Measurements from ENCODE around the gene PCAT7.
"Not testable (repeated sequence)": the region's sequence is repeated elsewhere in the genome, so short reads cannot be mapped to it uniquely, and the experiment has no call there.

PCAT7 gene

DNA sequence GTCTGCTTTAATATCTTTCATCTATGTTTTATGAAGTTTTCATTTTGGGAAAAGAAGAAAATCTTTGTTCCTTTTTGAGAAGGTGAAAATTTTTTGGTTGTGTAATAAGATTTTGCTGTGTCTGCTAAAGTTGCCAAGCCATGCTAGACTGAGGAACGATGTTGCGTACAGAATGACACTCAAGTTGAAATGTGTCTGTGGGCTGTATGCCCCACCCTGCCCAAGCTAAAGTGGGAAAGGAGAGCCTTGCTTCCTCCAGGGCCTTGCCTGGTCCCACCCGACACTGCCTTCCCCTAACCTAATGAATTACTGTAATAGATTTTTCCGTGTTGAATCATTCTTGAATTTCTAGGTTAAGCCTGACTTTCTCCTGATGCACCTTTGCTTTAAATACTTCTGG, 2.5 kb downstream of the PCAT7 start:
- Histone ChIP-seq H3K9me3 (ENCODE audit: control insufficient read depth, low read length) (no peaks in the 10 kb centered on the region), H3K4me3 (ENCODE audit: insufficient read depth, low read depth, low read length) (no peak overlapping the region), H3K4me1 (ENCODE audit: control insufficient read depth, insufficient read depth, low read length) (no peaks in the 10 kb centered on the region), H3K36me3 (ENCODE audit: control insufficient read depth, insufficient read depth, low read length) (no peaks in the 10 kb centered on the region), H3K27ac (ENCODE audit: insufficient read depth, low read depth, low read length, poor library complexity, severe bottlenecking) (no peak overlapping the region), H3K27me3 (ENCODE audit: control insufficient read depth, insufficient read depth, low read length, poor library complexity, severe bottlenecking) (no peaks in the 10 kb centered on the region)
- 92 to 95% methylated on average over 4 of the region's 4 CpGs for WGBS, 2 experiments

GRCh38 chr9:94560237-94560636, 5.4 kb downstream of the PCAT7 start:
- Histone ChIP-seq H3K4me3 (ENCODE audit: insufficient read depth, low read depth, low read length) (no peak overlapping the region), H3K27ac (ENCODE audit: insufficient read depth, low read depth, low read length, poor library complexity, severe bottlenecking) (no peak overlapping the region), H3K27me3 (ENCODE audit: control insufficient read depth, insufficient read depth, low read length, poor library complexity, severe bottlenecking) (no peaks in the 10 kb centered on the region), H3K36me3 (ENCODE audit: control insufficient read depth, insufficient read depth, low read length) (no peaks in the 10 kb centered on the region), H3K4me1 (ENCODE audit: control insufficient read depth, insufficient read depth, low read length) (no peaks in the 10 kb centered on the region), H3K9me3 (ENCODE audit: control insufficient read depth, low read length) (no peaks in the 10 kb centered on the region)
- WGBS, 2 experiments = 92 to 97% methylated on average over 5 of the region's 6 CpGs

- Histone ChIP-seq H3K4me3 (ENCODE audit: insufficient read depth, low read depth, low read length) (no peak overlapping the region), H3K27ac (ENCODE audit: insufficient read depth, low read depth, low read length, poor library complexity, severe bottlenecking) (no peak overlapping the region), H3K27me3 (ENCODE audit: control insufficient read depth, insufficient read depth, low read length, poor library complexity, severe bottlenecking) (no peaks in the 10 kb centered on the region), H3K4me1 (ENCODE audit: control insufficient read depth, insufficient read depth, low read length) (no peaks in the 10 kb centered on the region), H3K9me3 (ENCODE audit: control insufficient read depth, low read length) (no peaks in the 10 kb centered on the region), H3K36me3 (ENCODE audit: control insufficient read depth, insufficient read depth, low read length) (no peaks in the 10 kb centered on the region)
- WGBS, 2 experiments = 90 to 100% methylated on average over 2 of the region's 2 CpGs
Measured at GRCh38 chr9:94563548-94563947, 8.7 kb downstream of the PCAT7 start.

GRCh38 chr9:94564279-94564678, 9.4 kb downstream of the PCAT7 start:
- not testable (repeated sequence) for H3K27ac ChIP-seq (ENCODE audit: insufficient read depth, low read depth, low read length, poor library complexity, severe bottlenecking); H3K27me3 ChIP-seq (ENCODE audit: control insufficient read depth, insufficient read depth, low read length, poor library complexity, severe bottlenecking); H3K36me3 ChIP-seq (ENCODE audit: control insufficient read depth, insufficient read depth, low read length); H3K4me3 ChIP-seq (ENCODE audit: insufficient read depth, low read depth, low read length); H3K9me3 ChIP-seq (ENCODE audit: control insufficient read depth, low read length); H3K4me1 ChIP-seq (ENCODE audit: control insufficient read depth, insufficient read depth, low read length)
- 64 to 68% methylated on average over 3 of the region's 3 CpGs for WGBS, 2 experiments

GRCh38 chr9:94566550-94566949, 11.7 kb downstream of the PCAT7 start:
- Histone ChIP-seq H3K27me3 (ENCODE audit: control insufficient read depth, insufficient read depth, low read length, poor library complexity, severe bottlenecking) (no peaks in the 10 kb centered on the region), H3K9me3 (ENCODE audit: control insufficient read depth, low read length) (no peaks in the 10 kb centered on the region), H3K4me1 (ENCODE audit: control insufficient read depth, insufficient read depth, low read length) (no peaks in the 10 kb centered on the region), H3K36me3 (ENCODE audit: control insufficient read depth, insufficient read depth, low read length) (no peaks in the 10 kb centered on the region), H3K4me3 (ENCODE audit: insufficient read depth, low read depth, low read length) (no peak overlapping the region), H3K27ac (ENCODE audit: insufficient read depth, low read depth, low read length, poor library complexity, severe bottlenecking) (no peak overlapping the region)

GRCh38 chr9:94567271-94567670, 12.4 kb downstream of the PCAT7 start:
- 96 to 100% methylated on average over 1 to 2 of the region's 2 CpGs for WGBS, 2 experiments
- no peak overlapping the region for H3K4me3 ChIP-seq (ENCODE audit: insufficient read depth, low read depth, low read length)
- H3K36me3 ChIP-seq (ENCODE audit: control insufficient read depth, insufficient read depth, low read length) = no peaks in the 10 kb centered on the region
- no peaks in the 10 kb centered on the region for H3K9me3 ChIP-seq (ENCODE audit: control insufficient read depth, low read length)
- H3K27me3 ChIP-seq (ENCODE audit: control insufficient read depth, insufficient read depth, low read length, poor library complexity, severe bottlenecking) = no peaks in the 10 kb centered on the region
- H3K27ac ChIP-seq (ENCODE audit: insufficient read depth, low read depth, low read length, poor library complexity, severe bottlenecking) = no peak overlapping the region
- no peaks in the 10 kb centered on the region for H3K4me1 ChIP-seq (ENCODE audit: control insufficient read depth, insufficient read depth, low read length)

GRCh38 chr9:94568250-94568889, 13.5 kb downstream of the PCAT7 start:
- H3K36me3 ChIP-seq (ENCODE audit: control insufficient read depth, insufficient read depth, low read length) = no peaks in the 10 kb centered on the region
- no peaks in the 10 kb centered on the region for H3K9me3 ChIP-seq (ENCODE audit: control insufficient read depth, low read length)
- H3K4me1 ChIP-seq (ENCODE audit: control insufficient read depth, insufficient read depth, low read length) = no peaks in the 10 kb centered on the region
- 95 to 96% methylated on average over 3 of the region's 3 CpGs for WGBS, 2 experiments
- no peak overlapping the region for H3K4me3 ChIP-seq (ENCODE audit: insufficient read depth, low read depth, low read length)
- no peaks in the 10 kb centered on the region for H3K27me3 ChIP-seq (ENCODE audit: control insufficient read depth, insufficient read depth, low read length, poor library complexity, severe bottlenecking)
- H3K27ac ChIP-seq (ENCODE audit: insufficient read depth, low read depth, low read length, poor library complexity, severe bottlenecking) = no peak overlapping the region

- Histone ChIP-seq H3K27me3 (ENCODE audit: control insufficient read depth, insufficient read depth, low read length, poor library complexity, severe bottlenecking) (no peaks in the 10 kb centered on the region), H3K27ac (ENCODE audit: insufficient read depth, low read depth, low read length, poor library complexity, severe bottlenecking) (no peak overlapping the region), H3K4me3 (ENCODE audit: insufficient read depth, low read depth, low read length) (no peak overlapping the region), H3K9me3 (ENCODE audit: control insufficient read depth, low read length) (no peaks in the 10 kb centered on the region), H3K36me3 (ENCODE audit: control insufficient read depth, insufficient read depth, low read length) (no peaks in the 10 kb centered on the region), H3K4me1 (ENCODE audit: control insufficient read depth, insufficient read depth, low read length) (no peaks in the 10 kb centered on the region)
- 89 to 90% methylated on average over 17 of the region's 17 CpGs for WGBS, 2 experiments
Measured at GRCh38 chr9:94568972-94569712, 14.3 kb downstream of the PCAT7 start.

- WGBS, 2 experiments = 93 to 94% methylated on average over 2 of the region's 2 CpGs
- Histone ChIP-seq H3K36me3 (ENCODE audit: control insufficient read depth, insufficient read depth, low read length) (no peaks in the 10 kb centered on the region), H3K9me3 (ENCODE audit: control insufficient read depth, low read length) (no peaks in the 10 kb centered on the region), H3K27ac (ENCODE audit: insufficient read depth, low read depth, low read length, poor library complexity, severe bottlenecking) (no peak overlapping the region), H3K27me3 (ENCODE audit: control insufficient read depth, insufficient read depth, low read length, poor library complexity, severe bottlenecking) (no peaks in the 10 kb centered on the region), H3K4me3 (ENCODE audit: insufficient read depth, low read depth, low read length) (no peak overlapping the region), H3K4me1 (ENCODE audit: control insufficient read depth, insufficient read depth, low read length) (no peaks in the 10 kb centered on the region)
Measured at GRCh38 chr9:94576131-94576530, 21.2 kb downstream of the PCAT7 start.

- Histone ChIP-seq H3K9me3 (ENCODE audit: control insufficient read depth, low read length) (no peaks in the 10 kb centered on the region), H3K36me3 (ENCODE audit: control insufficient read depth, insufficient read depth, low read length) (no peaks in the 10 kb centered on the region), H3K4me3 (ENCODE audit: insufficient read depth, low read depth, low read length) (no peak overlapping the region), H3K27ac (ENCODE audit: insufficient read depth, low read depth, low read length, poor library complexity, severe bottlenecking) (no peak overlapping the region), H3K27me3 (ENCODE audit: control insufficient read depth, insufficient read depth, low read length, poor library complexity, severe bottlenecking) (no peaks in the 10 kb centered on the region), H3K4me1 (ENCODE audit: control insufficient read depth, insufficient read depth, low read length) (no peaks in the 10 kb centered on the region)
- 0% methylated on average over 1 of the region's 1 CpG for WGBS, 2 experiments
Measured at GRCh38 chr9:94577036-94577435, 22.2 kb downstream of the PCAT7 start.

Measured in ectodermal cell (in vitro differentiated cells).